H1 (cell line): ENCODE results near the gene ADAMTS17. TPM values are rescaled to one million over a fixed set of nuclear protein-coding genes. Genes with fewer than 3 reads are reported as not detected.
A peak's percentile ranks its signal among the peaks of the same experiment; 100 is the strongest.

Experiments used
- CTCF ChIA-PET: fragments of 300-600 bp; sonication (Branson Sonifier 250); formaldehyde crosslinking; loops from one replicate; lab custom pipeline; 2021; ENCODE audit not compliant: partially characterized antibody; lab: Charles Lee
- POLR2A ChIA-PET: fragments of 300-600 bp; sonication (Branson Sonifier 250); formaldehyde crosslinking; loops from one replicate; lab custom pipeline; 2021; ENCODE audit warnings: inconsistent platforms; ENCODE audit not compliant: partially characterized antibody; lab: Charles Lee
- DNase-seq, 2 experiments: peaks; one replicate each; pipeline versions ENCODE4 v3.0.0 to v3.0.0-alpha.2; 2010 to 2022; ENCODE audit warnings: low spot score in 2 of 2, low read depth in 1 of 2, mixed read lengths in 1 of 2
- FAIRE-seq: peaks from 2 replicates; lab custom pipeline; 2011; peaks lifted over from hg19 to GRCh38; lab: Jason Lieb, UNC
- H2AFZ ChIP-seq: 2 replicates; pipeline ENCODE4 v1.8.1; 2012; ENCODE audit warnings: low read length, inconsistent platforms
- H2AK5ac ChIP-seq: 2 replicates; pipeline ENCODE4 v1.6.1; 2013; ENCODE audit warnings: low read depth, low read length
- H2BK120ac ChIP-seq: replicated peaks from 2 replicates; pipeline ENCODE3; 2013; ENCODE audit warnings: low read depth, low read length, inconsistent platforms
- H2BK12ac ChIP-seq: 2 replicates; pipeline ENCODE4 v1.6.1; 2013; ENCODE audit warnings: low read depth, low read length
- H2BK15ac ChIP-seq: 2 replicates; pipeline ENCODE4 v1.6.1; 2013; ENCODE audit warnings: low read length
- H2BK20ac ChIP-seq: 2 replicates; pipeline ENCODE4 v1.6.1; 2013; ENCODE audit warnings: low read length
- H2BK5ac ChIP-seq: 2 replicates; pipeline ENCODE4 v1.6.1; 2013; ENCODE audit warnings: low read depth, low read length
- H3K14ac ChIP-seq: 2 replicates; pipeline ENCODE4 v1.6.1; 2013; ENCODE audit warnings: inconsistent platforms; ENCODE audit not compliant: insufficient read length
- H3K18ac ChIP-seq: 2 replicates; pipeline ENCODE4 v1.6.1; 2013; ENCODE audit warnings: low read length; ENCODE audit errors: extremely low read depth
- H3K23ac ChIP-seq: 2 replicates; pipeline ENCODE4 v1.6.1; 2013; ENCODE audit warnings: inconsistent platforms; ENCODE audit not compliant: insufficient read length
- H3K23me2 ChIP-seq: 2 replicates; pipeline ENCODE4 v1.6.1; 2013; ENCODE audit warnings: low read depth, low read length
- H3K27ac ChIP-seq: 2 replicates; pipeline ENCODE4 v1.6.1; 2011; ENCODE audit warnings: low read depth, low read length, inconsistent platforms
- H3K27me3 ChIP-seq, 4 experiments: replicated peaks in 1 of 4; 1 replicate in 1 of 4; 2 replicates in 3 of 4; pipeline versions ENCODE4 v1.6.1 to v1.8.1; 2011 to 2013; ENCODE audit warnings: low read length in 3 of 4, mild to moderate bottlenecking in 3 of 4, inconsistent platforms in 2 of 4, mixed read lengths in 2 of 4, moderate library complexity in 1 of 4; ENCODE audit not compliant: control insufficient read depth in 3 of 4, insufficient read depth in 3 of 4; ENCODE audit errors: extremely low read depth in 1 of 4
- H3K36me3 ChIP-seq, 4 experiments: 2 replicates each; pipeline versions ENCODE4 v1.6.1 to v1.8.1; 2011 to 2013; ENCODE audit warnings: mild to moderate bottlenecking in 4 of 4, low read length in 3 of 4, moderate library complexity in 2 of 4, control low read depth in 1 of 4, inconsistent platforms in 1 of 4; ENCODE audit not compliant: insufficient read depth in 4 of 4, control insufficient read depth in 2 of 4
- H3K4ac ChIP-seq: replicated peaks from 2 replicates; pipeline ENCODE3; 2013; ENCODE audit warnings: low read length, low read depth, mixed read lengths, inconsistent platforms; ENCODE audit not compliant: insufficient read length
- H3K4me1 ChIP-seq, 4 experiments: replicated peaks in 1 of 4; 1 replicate in 1 of 4; 2 replicates in 3 of 4; pipeline versions ENCODE4 v1.6.1 to v1.8.1; 2011 to 2013; ENCODE audit warnings: low read length in 3 of 4, inconsistent platforms in 2 of 4, mixed read lengths in 1 of 4; ENCODE audit not compliant: insufficient read depth in 4 of 4, control insufficient read depth in 3 of 4
- H3K4me2 ChIP-seq, 2 experiments: 2 replicates each; pipeline versions ENCODE4 v1.6.1 to v1.8.1; 2011 to 2013; ENCODE audit warnings: low read depth in 2 of 2, low read length in 2 of 2, control low read depth in 1 of 2, inconsistent platforms in 1 of 2, mild to moderate bottlenecking in 1 of 2; ENCODE audit not compliant: insufficient read depth in 1 of 2
- H3K4me3 ChIP-seq, 4 experiments: fragments of 200-600, 300-600 bp in 1 of 4; sonication (generic), shearing (Covaris generic), sonication (Bioruptor Twin) in 1 of 4; 2 replicates each; pipeline versions ENCODE4 v1.5.1 to v1.8.1; 2011 to 2016; ENCODE audit warnings: low read length in 4 of 4, low read depth in 3 of 4, control low read depth in 2 of 4, inconsistent platforms in 2 of 4, mild to moderate bottlenecking in 2 of 4, mixed read lengths in 1 of 4, moderate library complexity in 1 of 4; ENCODE audit not compliant: insufficient read depth in 2 of 4; ENCODE audit errors: extremely low read depth in 1 of 4
- H3K56ac ChIP-seq: replicated peaks from 2 replicates; pipeline ENCODE3; 2013; ENCODE audit warnings: low read depth, mild to moderate bottlenecking, mixed read lengths, low read length, inconsistent platforms; ENCODE audit not compliant: insufficient read length
- H3K79me1 ChIP-seq: 2 replicates; pipeline ENCODE4 v1.6.1; 2013; ENCODE audit warnings: low read depth, low read length, control low read depth
- H3K79me2 ChIP-seq, 2 experiments: 2 replicates each; pipeline versions ENCODE4 v1.6.1 to v1.8.1; 2012 to 2013; ENCODE audit warnings: low read length in 2 of 2, mild to moderate bottlenecking in 2 of 2, inconsistent platforms in 1 of 2; ENCODE audit not compliant: insufficient read depth in 2 of 2, control insufficient read depth in 1 of 2
- H3K9ac ChIP-seq, 4 experiments: replicated peaks in 1 of 4; 1 replicate in 1 of 4; 2 replicates in 3 of 4; pipeline versions ENCODE4 v1.6.1 to v1.8.1; 2011 to 2013; ENCODE audit warnings: low read depth in 3 of 4, low read length in 3 of 4, control low read depth in 2 of 4, mild to moderate bottlenecking in 2 of 4, moderate library complexity in 2 of 4, inconsistent platforms in 1 of 4; ENCODE audit errors: extremely low read depth in 1 of 4
- H3K9me3 ChIP-seq, 2 experiments: 2 replicates each; pipeline versions ENCODE4 v1.6.1 to v1.8.1; 2012 to 2013; ENCODE audit warnings: mild to moderate bottlenecking in 2 of 2, moderate library complexity in 2 of 2, control low read depth in 1 of 2, inconsistent platforms in 1 of 2, low read depth in 1 of 2, low read length in 1 of 2, mixed read lengths in 1 of 2; ENCODE audit not compliant: insufficient read depth in 2 of 2
- H4K20me1 ChIP-seq, 2 experiments: replicated peaks in 1 of 2; 2 replicates each; pipeline versions ENCODE3 to v1.8.1; 2011 to 2013; ENCODE audit warnings: inconsistent platforms in 2 of 2, low read length in 2 of 2, mild to moderate bottlenecking in 1 of 2; ENCODE audit not compliant: insufficient read depth in 2 of 2, control insufficient read depth in 1 of 2
- H4K5ac ChIP-seq: 2 replicates; pipeline ENCODE4 v1.6.1; 2013; ENCODE audit warnings: low read length, low read depth, mixed read lengths, inconsistent platforms; ENCODE audit not compliant: insufficient read length
- H4K8ac ChIP-seq: 2 replicates; pipeline ENCODE4 v1.8.0; 2013; ENCODE audit warnings: mild to moderate bottlenecking, moderate library complexity, low read length, inconsistent platforms; ENCODE audit not compliant: insufficient read depth; ENCODE audit errors: extremely low read depth
- H4K91ac ChIP-seq: replicated peaks from 2 replicates; pipeline ENCODE3; 2013; ENCODE audit warnings: low read length, mixed read lengths, inconsistent platforms; ENCODE audit not compliant: insufficient read length
- ATF3 ChIP-seq: IDR thresholded peaks from 2 replicates; pipeline ENCODE4 v1.6.1; 2011; ENCODE audit warnings: low read depth, mild to moderate bottlenecking, low read length; ENCODE audit not compliant: insufficient read depth
- CTCF ChIP-seq, 3 experiments: IDR thresholded peaks; 1 replicate in 2 of 3; 2 replicates in 1 of 3; pipeline versions ENCODE4 v1.5.1 to v1.6.1; 2011; ENCODE audit warnings: low read length in 3 of 3, mild to moderate bottlenecking in 3 of 3, inconsistent platforms in 2 of 3, low read depth in 1 of 3, moderate library complexity in 1 of 3; ENCODE audit not compliant: insufficient read depth in 1 of 3; ENCODE audit errors: control extremely low read depth in 1 of 3
- POLR2AphosphoS5 ChIP-seq: IDR thresholded peaks from 2 replicates; pipeline ENCODE4 v1.6.1; 2011; ENCODE audit warnings: low read depth, low read length
- RAD21 ChIP-seq, 2 experiments: IDR thresholded peaks in 1 of 2; conservative IDR thresholded peaks in 1 of 2; 2 replicates each; pipeline ENCODE4 v1.6.1; 2011; ENCODE audit warnings: low read depth in 2 of 2, low read length in 2 of 2, improper control_type of control experiment in 1 of 2, inconsistent platforms in 1 of 2, mild to moderate bottlenecking in 1 of 2, moderate library complexity in 1 of 2
- WGBS, 2 experiments: shearing (Covaris generic) in 1 of 2; methylation state at CpG; one replicate each; pipeline versions ENCODE4 v1.1.6 to v1.1.7; 2013 to 2015; ENCODE audit warnings: low lambda C conversion rate in 2 of 2, mixed read lengths in 2 of 2, inconsistent platforms in 1 of 2, low coverage in 1 of 2, missing lambda C conversion rate in 1 of 2; ENCODE audit not compliant: insufficient replicate concordance in 2 of 2, insufficient coverage in 1 of 2, insufficient read length in 1 of 2; ENCODE audit errors: extremely low coverage in 1 of 2, missing lambda C conversion rate in 1 of 2; 5-methylcytosine and 5-hydroxymethylcytosine counted together
- polyA plus RNA-seq, 7 experiments: library from polyadenylated mRNA; depleted of rRNA in 3 of 7; stranded (reverse) in 5 of 7; unstranded in 2 of 7; fragments of >200 nt in 5 of 7; fragments of 200-250 nt in 2 of 7; gene quantifications; 1 replicate in 5 of 7; 2 replicates in 1 of 7; 4 replicates in 1 of 7; pipeline versions ENCODE4 v1.2.1 to v1.2.3, GENCODE V29; 2011 to 2013; ENCODE audit warnings: missing spikeins in 2 of 7, mixed read lengths in 2 of 7
- total RNA-seq: library from RNA; stranded (reverse); fragmentation: NEBNext Ultra II Directional; extraction: Animal tissue kit (Norgen Biotek cat#: 25700); gene quantifications from 2 replicates; pipeline ENCODE4 v1.2.1, GENCODE V29; 2021

Gene ADAMTS17
- total and polyA plus RNA-seq, 2 of the 8 experiments (the other 6 are each of a cell fraction or from before 2014, with no cell fraction given), result 0.51 to 1.7 TPM

GRCh38 chr15:100220058-100220768 is 121.6 kb downstream of the ADAMTS17 start:
- H4K91ac ChIP-seq, result no peak overlapping the region
- no peak overlapping the region for H3K14ac ChIP-seq
- H4K8ac ChIP-seq, result no peak overlapping the region
- WGBS, 2 experiments, result 90% methylated on average over 14 of the region's 14 CpGs; no CpG with 5 or more reads in 1 of the 2 experiments
- H3K79me2 ChIP-seq, result no peaks in the 10 kb centered on the region
- DNase-seq (no peak), FAIRE-seq (no peak)
- H2BK20ac ChIP-seq, result no peak overlapping the region
- no peaks in the 10 kb centered on the region for H3K36me3 ChIP-seq
- H3K4me2 ChIP-seq, result no peak overlapping the region
- H4K5ac ChIP-seq, result no peak overlapping the region
- H4K20me1 ChIP-seq, result no peaks in the 10 kb centered on the region
- H3K4me3 ChIP-seq, result no peak overlapping the region
- CTCF ChIA-PET, result interaction anchor here (0.6 to 1.4 kb wide), 4 partner anchors 10 to 524 kb away, joined by 3 to 8 read pairs (median 6); no protein-coding TSS in a partner anchor
- H3K18ac ChIP-seq, result no peak overlapping the region
- H2BK120ac ChIP-seq, result no peak overlapping the region
- H3K23me2 ChIP-seq, result no peaks in the 10 kb centered on the region
- no peak overlapping the region for H2BK15ac ChIP-seq
- POLR2A ChIA-PET, result no interaction called here
- no peaks in the 10 kb centered on the region for H3K79me1 ChIP-seq
- H3K23ac ChIP-seq, result no peak overlapping the region
- no peak overlapping the region for H3K9ac ChIP-seq
- no peak overlapping the region for H3K4ac ChIP-seq
- H3K4me1 ChIP-seq, result peaks cover 0 to 4% (median 1%) of the 10 kb centered on the region in 4 experiments; a peak in 2 of 7 replicates
- no peak overlapping the region for H3K27ac ChIP-seq
- H2AK5ac ChIP-seq, result no peak overlapping the region
- TF ChIP-seq RAD21 (IDR thresholded peaks at IDR 0.05 in 1 of 2, conservative IDR thresholded peaks at IDR 0.05 in 1 of 2; ENCODE audit: low read depth in 2 of 2, low read length in 2 of 2) (peak; percentile 39 to 52; a peak in 3 of 4 replicates), ATF3 (no peak), POLR2AphosphoS5 (no peak), CTCF (IDR thresholded peaks at IDR 0.05; ENCODE audit: control extremely low read depth in 1 of 3, insufficient read depth in 1 of 3, low read depth in 1 of 3, low read length in 3 of 3) (peak; percentile 21 to 45 (median 43))
- TF ChIP-seq, all 59 proteins: peak for 2
- Histone ChIP-seq H2BK5ac (no peak overlapping the region), H3K27me3 (no peaks in the 10 kb centered on the region), H2BK12ac (no peak overlapping the region), H3K56ac (no peak overlapping the region), H3K9me3 (no peaks in the 10 kb centered on the region), H2AFZ (no peak overlapping the region)
